ENCODE measurements around the gene KRTAP5-8. TPM values are rescaled to one million over a fixed set of nuclear protein-coding genes. Genes with fewer than 3 reads are reported as not detected.

Gene KRTAP5-8
- total RNA-seq, 2 experiments from 2014 or later: not detected

GRCh38 chr11:71502871-71503435 lies 34.9 kb upstream of the KRTAP5-8 start:
- TF ChIP-seq, protein P1, sequence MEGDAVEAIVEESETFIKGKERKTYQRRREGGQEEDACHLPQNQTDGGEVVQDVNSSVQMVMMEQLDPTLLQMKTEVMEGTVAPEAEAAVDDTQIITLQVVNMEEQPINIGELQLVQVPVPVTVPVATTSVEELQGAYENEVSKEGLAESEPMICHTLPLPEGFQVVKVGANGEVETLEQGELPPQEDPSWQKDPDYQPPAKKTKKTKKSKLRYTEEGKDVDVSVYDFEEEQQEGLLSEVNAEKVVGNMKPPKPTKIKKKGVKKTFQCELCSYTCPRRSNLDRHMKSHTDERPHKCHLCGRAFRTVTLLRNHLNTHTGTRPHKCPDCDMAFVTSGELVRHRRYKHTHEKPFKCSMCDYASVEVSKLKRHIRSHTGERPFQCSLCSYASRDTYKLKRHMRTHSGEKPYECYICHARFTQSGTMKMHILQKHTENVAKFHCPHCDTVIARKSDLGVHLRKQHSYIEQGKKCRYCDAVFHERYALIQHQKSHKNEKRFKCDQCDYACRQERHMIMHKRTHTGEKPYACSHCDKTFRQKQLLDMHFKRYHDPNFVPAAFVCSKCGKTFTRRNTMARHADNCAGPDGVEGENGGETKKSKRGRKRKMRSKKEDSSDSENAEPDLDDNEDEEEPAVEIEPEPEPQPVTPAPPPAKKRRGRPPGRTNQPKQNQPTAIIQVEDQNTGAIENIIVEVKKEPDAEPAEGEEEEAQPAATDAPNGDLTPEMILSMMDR (IDR thresholded peaks at IDR 0.05): no peak
- no peak overlapping the region for H3K27ac Mint-ChIP-seq
- no peak for DNase-seq
- H3K4me3 Mint-ChIP-seq: no peak overlapping the region
- peaks cover 15% of the 10 kb centered on the region for H3K9me3 Mint-ChIP-seq
- ChIA-PET CTCF (no interaction called here), POLR2A (no interaction called here)
- H3K4me1 Mint-ChIP-seq (ENCODE audit: low read depth): no peaks in the 10 kb centered on the region
- no peaks in the 10 kb centered on the region for H3K27me3 Mint-ChIP-seq
- intact Hi-C loops (cut with micrococcal nuclease): no loop called here
- H3K36me3 Mint-ChIP-seq (ENCODE audit: low read depth): peaks cover 57% of the 10 kb centered on the region
- no peak for ATAC-seq

DNA sequence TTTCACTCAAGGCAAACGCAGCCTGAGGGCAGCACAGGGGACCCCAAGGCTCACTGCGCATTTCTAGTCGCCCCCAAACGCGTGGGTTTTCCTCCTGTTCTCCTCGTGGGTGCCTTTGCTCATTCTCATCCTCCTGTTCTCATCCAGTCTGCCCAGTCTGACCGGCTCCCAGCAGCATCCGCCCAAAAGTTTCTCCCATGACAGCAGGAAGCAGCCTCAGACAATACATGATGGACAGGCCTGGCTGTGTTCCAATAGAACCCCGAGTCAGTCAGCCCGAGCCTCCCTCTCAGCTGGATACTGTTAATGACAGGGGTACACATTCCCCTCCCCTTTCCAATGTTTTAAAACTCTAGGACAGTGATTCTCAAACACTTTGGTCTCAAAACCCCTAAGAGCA lies 33.3 kb upstream of the KRTAP5-8 start:
- ChIA-PET CTCF (no interaction called here), POLR2A (no interaction called here)
- intact Hi-C loops (cut with micrococcal nuclease): no loop called here
- ATAC-seq (no peak), DNase-seq (no peak)
- no peak overlapping the region for H3K4me3 Mint-ChIP-seq
- TF ChIP-seq, protein P1 (IDR thresholded peaks at IDR 0.05): no peak
- no peak overlapping the region for H3K27ac Mint-ChIP-seq
- peaks cover 48% of the 10 kb centered on the region for H3K36me3 Mint-ChIP-seq (ENCODE audit: low read depth)
- no peaks in the 10 kb centered on the region for H3K27me3 Mint-ChIP-seq
- H3K4me1 Mint-ChIP-seq (ENCODE audit: low read depth): no peaks in the 10 kb centered on the region
- H3K9me3 Mint-ChIP-seq: peaks cover 30% of the 10 kb centered on the region

DNA sequence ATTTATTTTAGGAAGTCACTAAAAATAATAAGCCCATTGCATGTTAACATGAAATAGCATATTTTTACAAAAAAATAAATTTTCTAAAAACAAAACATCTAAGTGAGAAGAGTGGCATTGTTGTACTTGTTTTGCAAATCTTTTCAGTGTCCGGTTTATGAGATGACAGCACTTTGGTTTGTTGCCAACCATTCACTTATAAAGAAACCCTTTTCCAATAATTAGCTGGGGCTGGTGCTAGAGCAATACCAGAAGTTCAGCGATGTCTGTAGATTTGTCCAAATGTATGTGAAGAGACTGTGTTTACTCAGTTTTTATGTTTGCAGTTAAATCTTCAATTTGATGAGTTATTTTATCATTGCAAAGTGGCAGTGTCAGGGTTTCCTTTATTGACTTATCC lies 32.8 kb upstream of the KRTAP5-8 start:
- Mint-ChIP-seq H3K27me3 (no peaks in the 10 kb centered on the region), H3K4me1 (ENCODE audit: low read depth) (no peaks in the 10 kb centered on the region), H3K27ac (no peak overlapping the region), H3K9me3 (peaks cover 35% of the 10 kb centered on the region), H3K36me3 (ENCODE audit: low read depth) (peaks cover 46% of the 10 kb centered on the region), H3K4me3 (no peak overlapping the region)
- TF ChIP-seq, protein P1 (IDR thresholded peaks at IDR 0.05): no peak
- POLR2A ChIA-PET: no interaction called here
- CTCF ChIA-PET: no interaction called here
- ATAC-seq: no peak
- no peak for DNase-seq
- intact Hi-C loops (cut with micrococcal nuclease): no loop called here

DNA sequence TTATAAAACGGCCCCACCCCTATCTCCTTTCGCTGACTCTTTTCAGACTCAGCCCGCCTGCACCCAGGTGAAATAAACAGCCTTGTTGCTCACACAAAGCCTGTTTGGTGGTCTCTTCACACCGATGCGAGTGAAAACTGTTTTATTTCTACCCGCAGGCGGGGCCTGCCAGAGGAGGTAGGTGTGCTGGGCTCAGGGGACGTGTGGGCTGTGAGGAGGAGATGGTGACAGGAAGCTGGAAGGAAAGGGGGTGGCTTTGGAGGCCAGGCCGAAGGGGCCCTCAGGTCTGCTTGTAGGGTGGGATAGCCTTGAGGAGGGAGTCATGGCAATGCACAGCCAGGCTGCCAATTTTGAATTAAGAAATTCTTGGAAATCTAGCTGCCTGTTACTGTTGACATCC lies 32.0 kb upstream of the KRTAP5-8 start:
- intact Hi-C loops (cut with micrococcal nuclease): no loop called here
- H3K27me3 Mint-ChIP-seq: no peaks in the 10 kb centered on the region
- H3K27ac Mint-ChIP-seq: no peak overlapping the region
- ChIA-PET CTCF (no interaction called here), POLR2A (interaction anchor here (0.7 kb wide), 1 partner anchor 11 kb away, joined by 4 read pairs; no protein-coding TSS in a partner anchor)
- no peak overlapping the region for H3K4me3 Mint-ChIP-seq
- DNase-seq: no peak
- peaks cover 39% of the 10 kb centered on the region for H3K36me3 Mint-ChIP-seq (ENCODE audit: low read depth)
- no peaks in the 10 kb centered on the region for H3K4me1 Mint-ChIP-seq (ENCODE audit: low read depth)
- TF ChIP-seq, protein P1 (IDR thresholded peaks at IDR 0.05): no peak
- H3K9me3 Mint-ChIP-seq: peaks cover 40% of the 10 kb centered on the region
- ATAC-seq: no peak

- Mint-ChIP-seq H3K36me3 (ENCODE audit: low read depth) (peaks cover 33% of the 10 kb centered on the region), H3K4me3 (no peak overlapping the region), H3K9me3 (peaks cover 43% of the 10 kb centered on the region), H3K27ac (no peak overlapping the region), H3K4me1 (ENCODE audit: low read depth) (no peaks in the 10 kb centered on the region), H3K27me3 (no peaks in the 10 kb centered on the region)
- intact Hi-C loops (cut with micrococcal nuclease): no loop called here
- POLR2A ChIA-PET: no interaction called here
- CTCF ChIA-PET: no interaction called here
- TF ChIP-seq, protein P1 (IDR thresholded peaks at IDR 0.05): no peak
- DNase-seq: no peak
- ATAC-seq: no peak
Measured at GRCh38 chr11:71507102-71507501, 30.7 kb upstream of the KRTAP5-8 start.

All from activated CD8-positive, alpha-beta T cell treated with anti-CD3 and anti-CD28 coated beads for 36 hours (primary cell).